NT2/D1 (cell line): ENCODE measurements around the gene CDH4.

Experiments
- SUZ12 ChIP-seq: IDR thresholded peaks from 2 replicates; pipeline ENCODE4 v1.6.1; 2011; ENCODE audit not compliant: insufficient read length, insufficient read depth; ENCODE audit errors: extremely low read depth
- YY1 ChIP-seq: IDR thresholded peaks from 2 replicates; pipeline ENCODE4 v1.6.1; 2011; ENCODE audit not compliant: insufficient read length, insufficient read depth
- ZNF274 ChIP-seq: IDR thresholded peaks from 2 replicates; pipeline ENCODE4 v1.6.1; 2011; ENCODE audit warnings: mild to moderate bottlenecking, low read depth, low read length

DNA sequence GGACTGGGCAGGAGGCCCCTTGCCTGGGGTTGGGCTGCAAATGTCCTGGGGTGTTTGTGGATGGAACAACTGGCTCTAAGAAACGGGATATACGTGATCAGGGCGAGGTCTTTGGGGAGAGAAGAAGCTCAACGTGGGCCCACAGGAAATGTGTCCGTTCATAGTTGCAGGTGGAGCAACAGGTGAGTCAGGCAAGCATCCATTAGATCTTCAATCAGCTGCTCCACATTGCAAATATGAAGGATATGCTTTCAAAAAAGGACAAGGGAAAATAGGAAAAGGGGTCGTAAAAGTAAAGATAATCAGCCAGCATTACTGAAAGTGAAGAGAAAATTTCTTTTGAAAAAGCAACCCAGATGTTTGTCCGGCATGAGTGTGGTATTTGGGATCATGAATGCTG, 251.0 kb downstream of the CDH4 start:
- TF ChIP-seq YY1 (no peak), SUZ12 (no peak), ZNF274 (no peak)
